Trophoblast cell (in vitro differentiated cells and primary cell): ENCODE results near the gene TRUB2.

Experiments used
- DNase-seq, 2 donors: peaks; one replicate each; pipeline ENCODE4 v3.0.0-alpha.2; 2016
- H2AFZ ChIP-seq: 2 replicates; pipeline ENCODE4 v1.6.1; 2013; ENCODE audit warnings: low read length, moderate library complexity, mild to moderate bottlenecking; ENCODE audit not compliant: insufficient read depth, poor library complexity
- H2AK5ac ChIP-seq: 2 replicates; pipeline ENCODE4 v1.6.1; 2013; ENCODE audit warnings: mild to moderate bottlenecking, low read length
- H2BK120ac ChIP-seq: 2 replicates; pipeline ENCODE4 v1.6.1; 2013; ENCODE audit warnings: low read length, mild to moderate bottlenecking, moderate library complexity; ENCODE audit not compliant: insufficient read depth, poor library complexity
- H2BK12ac ChIP-seq: 2 replicates; pipeline ENCODE4 v1.6.1; 2013; ENCODE audit warnings: mild to moderate bottlenecking, low read length, moderate library complexity
- H2BK5ac ChIP-seq: 2 replicates; pipeline ENCODE4 v1.6.1; 2013; ENCODE audit warnings: low read length, low read depth, moderate library complexity, mild to moderate bottlenecking; ENCODE audit not compliant: poor library complexity
- H3K14ac ChIP-seq: 2 replicates; pipeline ENCODE4 v1.6.1; 2013; ENCODE audit warnings: mild to moderate bottlenecking, low read length
- H3K18ac ChIP-seq: 2 replicates; pipeline ENCODE4 v1.6.1; 2013; ENCODE audit warnings: mild to moderate bottlenecking, low read length
- H3K23ac ChIP-seq: 2 replicates; pipeline ENCODE4 v1.6.1; 2013; ENCODE audit warnings: low read length
- H3K27ac ChIP-seq: 2 replicates; pipeline ENCODE4 v1.5.1; 2013; ENCODE audit warnings: low read depth, mild to moderate bottlenecking, inconsistent platforms, low read length, moderate library complexity
- H3K27me3 ChIP-seq: 2 replicates; pipeline ENCODE4 v1.6.1; 2013; ENCODE audit warnings: inconsistent platforms, mild to moderate bottlenecking, low read length, moderate library complexity; ENCODE audit not compliant: insufficient read depth
- H3K36me3 ChIP-seq, 2 experiments: 1 replicate in 1 of 2; 2 replicates in 1 of 2; pipeline ENCODE4 v1.6.1; 2013; ENCODE audit warnings: low read length in 2 of 2, mild to moderate bottlenecking in 2 of 2, moderate library complexity in 1 of 2; ENCODE audit not compliant: insufficient read depth in 2 of 2, control insufficient read depth in 1 of 2
- H3K4ac ChIP-seq: 2 replicates; pipeline ENCODE4 v1.6.1; 2013; ENCODE audit warnings: low read depth, mild to moderate bottlenecking, low read length, moderate library complexity
- H3K4me1 ChIP-seq, 2 experiments: 1 replicate in 1 of 2; 2 replicates in 1 of 2; pipeline ENCODE4 v1.6.1; 2013; ENCODE audit warnings: low read length in 2 of 2, mild to moderate bottlenecking in 2 of 2, moderate library complexity in 1 of 2; ENCODE audit not compliant: insufficient read depth in 2 of 2, control insufficient read depth in 1 of 2
- H3K4me2 ChIP-seq: 2 replicates; pipeline ENCODE4 v1.6.1; 2013; ENCODE audit warnings: inconsistent platforms, mild to moderate bottlenecking, low read length, moderate library complexity
- H3K4me3 ChIP-seq: 2 replicates; pipeline ENCODE4 v1.5.1; 2013; ENCODE audit warnings: mild to moderate bottlenecking, low read depth, low read length, inconsistent platforms
- H3K79me1 ChIP-seq: one replicate; pipeline ENCODE4 v1.6.1; 2013; ENCODE audit warnings: low read length
- H3K79me2 ChIP-seq: 2 replicates; pipeline ENCODE4 v1.6.1; 2013; ENCODE audit warnings: low read length, mild to moderate bottlenecking; ENCODE audit not compliant: control insufficient read depth, insufficient read depth, poor library complexity
- H3K9ac ChIP-seq: 2 replicates; pipeline ENCODE4 v1.6.1; 2013; ENCODE audit warnings: mild to moderate bottlenecking, low read length
- H3K9me3 ChIP-seq: 2 replicates; pipeline ENCODE4 v1.6.1; 2013; ENCODE audit warnings: low read depth, mild to moderate bottlenecking, control low read depth, inconsistent platforms, low read length; ENCODE audit not compliant: insufficient read depth
- H4K12ac ChIP-seq: 2 replicates; pipeline ENCODE4 v1.6.1; 2013; ENCODE audit warnings: low read depth, mild to moderate bottlenecking, low read length, moderate library complexity
- H4K8ac ChIP-seq: 2 replicates; pipeline ENCODE4 v1.6.1; 2013; ENCODE audit warnings: low read depth, mild to moderate bottlenecking, low read length, moderate library complexity
- H4K91ac ChIP-seq: one replicate; pipeline ENCODE4 v1.6.1; 2013; ENCODE audit warnings: low read depth, mild to moderate bottlenecking, low read length, moderate library complexity
- WGBS: extraction: QIAGEN DNeasy Blood & Tissue Kit; methylation state at CpG from one replicate; pipeline ENCODE4 v1.1.7; 2013; ENCODE audit warnings: missing lambda C conversion rate; ENCODE audit not compliant: insufficient read length, insufficient coverage; ENCODE audit errors: extremely low coverage; 5-methylcytosine and 5-hydroxymethylcytosine counted together

The TRUB2 gene

GRCh38 chr9:128369024-128369706 lies 46.9 kb upstream of the TRUB2 start:
- Histone ChIP-seq H3K9me3 (no peaks in the 10 kb centered on the region), H3K27ac (no peak overlapping the region), H3K4me1 (peaks cover 10 to 15% of the 10 kb centered on the region in 2 experiments), H4K12ac (no peak overlapping the region), H3K14ac (no peak overlapping the region), H3K18ac (no peak overlapping the region), H3K27me3 (no peaks in the 10 kb centered on the region), H4K91ac (no peak overlapping the region), H3K23ac (no peak overlapping the region), H3K9ac (no peak overlapping the region), H4K8ac (no peak overlapping the region), H3K4me2 (no peak overlapping the region), H2BK12ac (no peak overlapping the region), H3K36me3 (peaks cover 2% of the 10 kb centered on the region in 2 experiments), H3K79me1 (peaks cover 10% of the 10 kb centered on the region), H3K4ac (no peak overlapping the region), H2BK5ac (no peak overlapping the region), H2AK5ac (no peak overlapping the region), H2BK120ac (no peak overlapping the region), H3K4me3 (no peak overlapping the region), H2AFZ (no peak overlapping the region), H3K79me2 (peaks cover 10% of the 10 kb centered on the region)
- DNase-seq: peak; percentile 75 to 89
- WGBS: no CpG with 5 or more reads among the region's 9 CpGs

DNA sequence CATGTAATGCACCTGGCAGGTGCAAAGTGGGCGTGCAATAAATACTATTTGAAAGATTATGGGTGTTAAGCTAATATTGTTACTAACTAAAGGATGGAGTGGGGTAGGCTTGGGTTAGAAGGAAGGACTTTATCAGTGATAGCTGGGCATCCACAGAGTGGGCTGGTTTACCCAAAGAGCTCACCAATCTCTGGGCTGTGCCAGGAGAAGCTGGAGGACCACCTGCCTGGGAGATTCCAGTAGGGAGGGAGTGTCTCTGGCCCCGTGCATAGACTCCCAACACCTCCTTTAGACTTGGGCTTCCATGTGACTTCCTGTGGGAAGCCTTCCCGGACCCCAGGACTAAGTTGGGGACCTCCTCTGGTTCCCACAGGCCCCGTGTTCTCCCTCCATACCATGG lies 43.3 kb upstream of the TRUB2 start:
- WGBS: no CpG with 5 or more reads among the region's 4 CpGs
- peak overlapping the region; percentile 53 for H3K4me2 ChIP-seq

GRCh38 chr9:128362774-128363173 lies 40.5 kb upstream of the TRUB2 start:
- Histone ChIP-seq H3K36me3 (peaks cover 0 to 6% of the 10 kb centered on the region in 2 experiments), H3K4me2 (no peak overlapping the region), H2BK5ac (no peak overlapping the region)

More for the DNA sequence above, 43.3 kb upstream of the TRUB2 start:
- no peak overlapping the region for H3K18ac ChIP-seq
- no peak overlapping the region for H4K91ac ChIP-seq
- no peak overlapping the region for H4K8ac ChIP-seq
- no peak for DNase-seq
- H3K36me3 ChIP-seq: peaks cover 0 to under 1% of the 10 kb centered on the region in 2 experiments
- no peak overlapping the region for H2BK5ac ChIP-seq
- no peak overlapping the region for H3K27ac ChIP-seq
- H3K79me2 ChIP-seq: no peaks in the 10 kb centered on the region
- H3K27me3 ChIP-seq: no peaks in the 10 kb centered on the region
- no peak overlapping the region for H3K9ac ChIP-seq
- H3K4me1 ChIP-seq: peaks cover 7 to 11% of the 10 kb centered on the region in 2 experiments
- no peak overlapping the region for H3K14ac ChIP-seq
- H2AFZ ChIP-seq: no peak overlapping the region
- no peak overlapping the region for H3K4ac ChIP-seq
- H2BK120ac ChIP-seq: no peak overlapping the region
- no peak overlapping the region for H2AK5ac ChIP-seq
- H3K79me1 ChIP-seq: peaks cover 2% of the 10 kb centered on the region
- H3K4me3 ChIP-seq: no peak overlapping the region
- H3K23ac ChIP-seq: no peak overlapping the region
- no peak overlapping the region for H2BK12ac ChIP-seq
- no peaks in the 10 kb centered on the region for H3K9me3 ChIP-seq
- H4K12ac ChIP-seq: no peak overlapping the region

GRCh38 chr9:128361986-128362646 lies 39.9 kb upstream of the TRUB2 start:
- H3K36me3 ChIP-seq: peaks cover 2 to 12% of the 10 kb centered on the region in 2 experiments
- no peaks in the 10 kb centered on the region for H3K27me3 ChIP-seq
- H2AK5ac ChIP-seq: no peak overlapping the region
- H3K4me1 ChIP-seq: peaks cover 4 to 11% of the 10 kb centered on the region in 2 experiments
- H3K79me2 ChIP-seq: no peaks in the 10 kb centered on the region
- no peak overlapping the region for H3K14ac ChIP-seq
- H3K27ac ChIP-seq: no peak overlapping the region
- no peak overlapping the region for H3K4ac ChIP-seq
- no CpG with 5 or more reads among the region's 20 CpGs for WGBS
- peak; percentile 77 to 88 for DNase-seq
- no peak overlapping the region for H2BK5ac ChIP-seq
- H2AFZ ChIP-seq: peak overlapping the region; percentile 38
- peak overlapping the region; percentile 71 for H3K4me2 ChIP-seq
- peak overlapping the region; percentile 21 for H4K12ac ChIP-seq
- no peaks in the 10 kb centered on the region for H3K79me1 ChIP-seq
- peak overlapping the region; percentile 28 for H4K91ac ChIP-seq
- H3K9me3 ChIP-seq: no peaks in the 10 kb centered on the region
- H2BK120ac ChIP-seq: no peak overlapping the region
- peak overlapping the region; percentile 19 for H4K8ac ChIP-seq
- no peak overlapping the region for H3K18ac ChIP-seq
- no peak overlapping the region for H2BK12ac ChIP-seq
- peak overlapping the region; percentile 45 for H3K4me3 ChIP-seq
- H3K23ac ChIP-seq: no peak overlapping the region
- H3K9ac ChIP-seq: no peak overlapping the region

More at GRCh38 chr9:128362774-128363173, 40.5 kb upstream of the TRUB2 start:
- no peak overlapping the region for H3K27ac ChIP-seq
- WGBS: no CpG with 5 or more reads among the region's 3 CpGs
- H3K4me3 ChIP-seq: no peak overlapping the region
- no peak overlapping the region for H4K91ac ChIP-seq
- H3K4ac ChIP-seq: no peak overlapping the region
- H3K79me1 ChIP-seq: no peaks in the 10 kb centered on the region
- H2BK12ac ChIP-seq: no peak overlapping the region
- H4K8ac ChIP-seq: no peak overlapping the region
- H2AFZ ChIP-seq: no peak overlapping the region
- H3K23ac ChIP-seq: no peak overlapping the region
- no peak overlapping the region for H3K18ac ChIP-seq
- H2BK120ac ChIP-seq: no peak overlapping the region
- no peak overlapping the region for H3K9ac ChIP-seq
- H3K14ac ChIP-seq: no peak overlapping the region
- no peaks in the 10 kb centered on the region for H3K9me3 ChIP-seq
- DNase-seq: no peak
- no peak overlapping the region for H4K12ac ChIP-seq
- no peaks in the 10 kb centered on the region for H3K27me3 ChIP-seq
- H3K79me2 ChIP-seq: no peaks in the 10 kb centered on the region
- H3K4me1 ChIP-seq: peaks cover 4 to 11% of the 10 kb centered on the region in 2 experiments
- H2AK5ac ChIP-seq: no peak overlapping the region
